ENCODE results near the gene SRPK2.

Gene SRPK2

GRCh38 chr7:105094966-105095365, 293.8 kb downstream of the SRPK2 start:
- no peaks in the 10 kb centered on the region for H3F3A ChIP-seq (ENCODE audit: low read depth)
- peaks cover 81% of the 10 kb centered on the region for H3K36me3 ChIP-seq (ENCODE audit: insufficient read depth, low read length)
- no peaks in the 10 kb centered on the region; the same call in 1 of the 2 replicates for H3K79me2 ChIP-seq (ENCODE audit: insufficient read depth, low read length)

DNA sequence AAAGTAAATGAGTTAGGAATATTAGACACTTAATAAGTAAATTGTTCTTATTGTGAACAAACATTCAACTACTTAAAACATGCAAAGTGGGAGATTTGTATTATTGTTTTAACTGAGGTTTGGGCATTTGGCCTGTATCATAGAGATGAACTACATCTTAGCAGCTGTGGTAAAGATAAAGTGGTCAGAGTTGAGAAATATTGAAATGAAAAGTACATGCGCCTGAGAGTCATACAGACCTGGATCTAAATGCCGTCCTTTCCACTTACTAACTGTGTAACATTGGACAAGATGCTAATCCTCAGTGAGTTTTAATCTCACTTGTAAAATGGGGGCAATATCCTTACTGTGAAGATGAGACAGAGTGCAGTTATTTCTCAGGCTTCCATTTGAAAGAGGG, 300.3 kb downstream of the SRPK2 start:
- H3K79me2 ChIP-seq (ENCODE audit: insufficient read depth, low read length): no peaks in the 10 kb centered on the region
- H3K36me3 ChIP-seq (ENCODE audit: insufficient read depth, low read length): peaks cover 78% of the 10 kb centered on the region
- no peaks in the 10 kb centered on the region for H3K9me3 ChIP-seq (ENCODE audit: insufficient read depth, low read depth, low read length)
- H4K20me1 ChIP-seq (ENCODE audit: insufficient read depth, low read length, poor library complexity, severe bottlenecking): peaks cover 3% of the 10 kb centered on the region
- no peaks in the 10 kb centered on the region for H3K27me3 ChIP-seq (ENCODE audit: insufficient read depth, low read length, poor library complexity, severe bottlenecking)
- H3K4me3 ChIP-seq (ENCODE audit: low read length, poor library complexity, severe bottlenecking): no peak overlapping the region
- H2AFZ ChIP-seq (ENCODE audit: low read length): no peak overlapping the region
- no peak overlapping the region for H3K9ac ChIP-seq (ENCODE audit: low read depth, low read length, poor library complexity, severe bottlenecking)
- no peaks in the 10 kb centered on the region for H3F3A ChIP-seq (ENCODE audit: low read depth)
- H3K9me2 ChIP-seq (replicated peaks; ENCODE audit: low read depth, low read length): no peaks in the 10 kb centered on the region
- H3K4me2 ChIP-seq (ENCODE audit: low read depth, low read length, poor library complexity, severe bottlenecking): no peak overlapping the region
- H3K4me1 ChIP-seq (ENCODE audit: insufficient read depth, low read length, poor library complexity, severe bottlenecking): no peaks in the 10 kb centered on the region
- TF ChIP-seq CTCF (conservative IDR thresholded peaks at IDR 0.05; ENCODE audit: low read length): no peak
- no peak for TF ChIP-seq EZH2phosphoT487 (IDR thresholded peaks at IDR 0.05; ENCODE audit: borderline replicate concordance)

More at GRCh38 chr7:105094966-105095365, 293.8 kb downstream of the SRPK2 start:
- no peak overlapping the region for H3K4me2 ChIP-seq (ENCODE audit: low read depth, low read length, poor library complexity, severe bottlenecking)
- H3K4me1 ChIP-seq (ENCODE audit: insufficient read depth, low read length, poor library complexity, severe bottlenecking): no peaks in the 10 kb centered on the region
- no peak for TF ChIP-seq EZH2phosphoT487 (IDR thresholded peaks at IDR 0.05; ENCODE audit: borderline replicate concordance)
- no peak overlapping the region for H3K9ac ChIP-seq (ENCODE audit: low read depth, low read length, poor library complexity, severe bottlenecking)
- H2AFZ ChIP-seq (ENCODE audit: low read length): no peak overlapping the region
- no peaks in the 10 kb centered on the region for H3K27me3 ChIP-seq (ENCODE audit: insufficient read depth, low read length, poor library complexity, severe bottlenecking)
- H4K20me1 ChIP-seq (ENCODE audit: insufficient read depth, low read length, poor library complexity, severe bottlenecking): peaks cover 7% of the 10 kb centered on the region
- no peak overlapping the region for H3K4me3 ChIP-seq (ENCODE audit: low read length, poor library complexity, severe bottlenecking)
- no peaks in the 10 kb centered on the region for H3K9me3 ChIP-seq (ENCODE audit: insufficient read depth, low read depth, low read length)
- no peaks in the 10 kb centered on the region for H3K9me2 ChIP-seq (replicated peaks; ENCODE audit: low read depth, low read length)

- no peaks in the 10 kb centered on the region for H3K27me3 ChIP-seq (ENCODE audit: insufficient read depth, low read length, poor library complexity, severe bottlenecking)
- no peak overlapping the region for H3K4me3 ChIP-seq (ENCODE audit: low read length, poor library complexity, severe bottlenecking)
- no peak overlapping the region for H3K4me2 ChIP-seq (ENCODE audit: low read depth, low read length, poor library complexity, severe bottlenecking)
- no peak overlapping the region for H3K9ac ChIP-seq (ENCODE audit: low read depth, low read length, poor library complexity, severe bottlenecking)
- TF ChIP-seq CTCF (conservative IDR thresholded peaks at IDR 0.05; ENCODE audit: low read length): no peak
- no peak for TF ChIP-seq EZH2phosphoT487 (IDR thresholded peaks at IDR 0.05; ENCODE audit: borderline replicate concordance)
- H3K79me2 ChIP-seq (ENCODE audit: insufficient read depth, low read length): no peaks in the 10 kb centered on the region
- no peaks in the 10 kb centered on the region for H3K9me3 ChIP-seq (ENCODE audit: insufficient read depth, low read depth, low read length)
- peaks cover 79% of the 10 kb centered on the region for H3K36me3 ChIP-seq (ENCODE audit: insufficient read depth, low read length)
- no peaks in the 10 kb centered on the region for H3K4me1 ChIP-seq (ENCODE audit: insufficient read depth, low read length, poor library complexity, severe bottlenecking)
- H3F3A ChIP-seq (ENCODE audit: low read depth): no peaks in the 10 kb centered on the region
- peaks cover 4% of the 10 kb centered on the region for H4K20me1 ChIP-seq (ENCODE audit: insufficient read depth, low read length, poor library complexity, severe bottlenecking)
- no peak overlapping the region for H2AFZ ChIP-seq (ENCODE audit: low read length)
- no peaks in the 10 kb centered on the region for H3K9me2 ChIP-seq (replicated peaks; ENCODE audit: low read depth, low read length)
Measured at GRCh38 chr7:105087981-105088380, 300.7 kb downstream of the SRPK2 start.

GRCh38 chr7:105086850-105087249, 301.9 kb downstream of the SRPK2 start:
- H3K4me1 ChIP-seq (ENCODE audit: insufficient read depth, low read length, poor library complexity, severe bottlenecking): no peaks in the 10 kb centered on the region
- no peaks in the 10 kb centered on the region for H3K79me2 ChIP-seq (ENCODE audit: insufficient read depth, low read length)
- no peak overlapping the region for H2AFZ ChIP-seq (ENCODE audit: low read length)
- H3K9ac ChIP-seq (ENCODE audit: low read depth, low read length, poor library complexity, severe bottlenecking): no peak overlapping the region
- no peaks in the 10 kb centered on the region for H3K9me3 ChIP-seq (ENCODE audit: insufficient read depth, low read depth, low read length)
- no peak overlapping the region for H3K4me3 ChIP-seq (ENCODE audit: low read length, poor library complexity, severe bottlenecking)
- no peaks in the 10 kb centered on the region for H3K9me2 ChIP-seq (replicated peaks; ENCODE audit: low read depth, low read length)
- H3K36me3 ChIP-seq (ENCODE audit: insufficient read depth, low read length): peaks cover 79% of the 10 kb centered on the region
- H3F3A ChIP-seq (ENCODE audit: low read depth): no peaks in the 10 kb centered on the region
- TF ChIP-seq EZH2phosphoT487 (IDR thresholded peaks at IDR 0.05; ENCODE audit: borderline replicate concordance) (no peak), CTCF (conservative IDR thresholded peaks at IDR 0.05; ENCODE audit: low read length) (no peak)
- H4K20me1 ChIP-seq (ENCODE audit: insufficient read depth, low read length, poor library complexity, severe bottlenecking): peaks cover 12% of the 10 kb centered on the region
- H3K27me3 ChIP-seq (ENCODE audit: insufficient read depth, low read length, poor library complexity, severe bottlenecking): no peaks in the 10 kb centered on the region
- H3K4me2 ChIP-seq (ENCODE audit: low read depth, low read length, poor library complexity, severe bottlenecking): no peak overlapping the region

All from Loucy (cell line).